H1 (cell line): ENCODE results near the gene CSNK1D.

Experiments
- EZH2 ChIP-seq: fragments of 200-600 bp; sonication (generic); IDR thresholded peaks from 2 replicates; pipeline ENCODE4 v1.7.1; 2012; ENCODE audit warnings: low read depth, mild to moderate bottlenecking, moderate library complexity, low read length, inconsistent platforms; ENCODE audit not compliant: severe bottlenecking
- RBBP5 ChIP-seq: IDR thresholded peaks from 2 replicates; pipeline ENCODE4 v1.7.1; 2012; ENCODE audit warnings: low read depth, mild to moderate bottlenecking, inconsistent platforms, low read length, moderate library complexity, borderline replicate concordance
- TEAD4 ChIP-seq: IDR thresholded peaks from 2 replicates; pipeline ENCODE4 v1.6.1; 2012; ENCODE audit warnings: low read depth, low read length, inconsistent platforms, mixed read lengths
- TF ChIP-seq, protein P1 (sequence below), 3 experiments: IDR thresholded peaks; 1 replicate in 2 of 3; 2 replicates in 1 of 3; pipeline versions ENCODE4 v1.5.1 to v1.6.1; 2011; ENCODE audit warnings: low read length in 3 of 3, mild to moderate bottlenecking in 3 of 3, inconsistent platforms in 2 of 3, low read depth in 1 of 3, moderate library complexity in 1 of 3; ENCODE audit not compliant: insufficient read depth in 1 of 3; ENCODE audit errors: control extremely low read depth in 1 of 3

DNA sequence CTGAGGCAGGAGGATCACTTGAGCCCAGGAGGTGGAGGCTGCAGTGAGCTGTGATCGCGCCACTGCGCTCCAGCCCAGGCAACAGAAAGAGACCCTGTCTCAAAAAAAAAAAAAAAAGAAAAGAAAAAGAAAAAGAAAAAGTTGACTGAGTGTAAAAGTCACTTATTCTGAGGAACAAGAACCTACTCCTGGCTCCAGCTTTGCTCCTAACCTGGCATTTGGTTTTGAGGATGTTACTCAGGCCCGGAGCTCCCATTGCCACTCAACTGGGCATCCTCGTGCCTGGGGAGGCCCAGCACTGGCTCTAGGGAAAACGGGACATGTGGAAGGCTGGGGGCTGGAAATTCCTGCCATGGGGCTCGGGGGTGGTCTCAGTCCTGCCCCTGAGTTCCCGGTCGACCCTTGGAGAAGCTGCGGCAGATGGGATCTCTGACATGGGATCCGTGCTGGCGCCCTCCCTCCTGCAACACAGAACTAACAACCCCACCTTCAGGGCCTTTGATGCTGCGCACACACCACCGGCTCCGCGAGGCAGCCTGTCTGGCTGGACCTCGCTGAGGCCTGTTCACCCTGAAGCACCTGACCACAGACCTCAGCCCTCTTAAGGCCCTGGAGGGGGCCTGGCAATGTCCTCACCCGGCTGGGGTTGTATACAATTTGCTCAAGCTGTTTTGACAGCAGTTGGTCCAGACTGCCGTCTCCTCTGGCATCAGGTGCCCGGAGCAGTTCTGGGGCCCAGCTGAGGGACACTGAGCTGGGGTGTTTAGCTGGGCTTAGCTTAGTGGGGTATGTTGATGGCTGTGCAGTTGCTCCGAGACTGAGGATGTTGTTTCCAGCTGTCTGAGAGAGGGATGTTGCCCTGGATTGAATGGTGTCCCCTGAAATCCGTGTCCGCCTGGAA is 31.6 kb upstream of the CSNK1D start:
- TF ChIP-seq, protein P1, sequence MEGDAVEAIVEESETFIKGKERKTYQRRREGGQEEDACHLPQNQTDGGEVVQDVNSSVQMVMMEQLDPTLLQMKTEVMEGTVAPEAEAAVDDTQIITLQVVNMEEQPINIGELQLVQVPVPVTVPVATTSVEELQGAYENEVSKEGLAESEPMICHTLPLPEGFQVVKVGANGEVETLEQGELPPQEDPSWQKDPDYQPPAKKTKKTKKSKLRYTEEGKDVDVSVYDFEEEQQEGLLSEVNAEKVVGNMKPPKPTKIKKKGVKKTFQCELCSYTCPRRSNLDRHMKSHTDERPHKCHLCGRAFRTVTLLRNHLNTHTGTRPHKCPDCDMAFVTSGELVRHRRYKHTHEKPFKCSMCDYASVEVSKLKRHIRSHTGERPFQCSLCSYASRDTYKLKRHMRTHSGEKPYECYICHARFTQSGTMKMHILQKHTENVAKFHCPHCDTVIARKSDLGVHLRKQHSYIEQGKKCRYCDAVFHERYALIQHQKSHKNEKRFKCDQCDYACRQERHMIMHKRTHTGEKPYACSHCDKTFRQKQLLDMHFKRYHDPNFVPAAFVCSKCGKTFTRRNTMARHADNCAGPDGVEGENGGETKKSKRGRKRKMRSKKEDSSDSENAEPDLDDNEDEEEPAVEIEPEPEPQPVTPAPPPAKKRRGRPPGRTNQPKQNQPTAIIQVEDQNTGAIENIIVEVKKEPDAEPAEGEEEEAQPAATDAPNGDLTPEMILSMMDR (IDR thresholded peaks at IDR 0.05; ENCODE audit: control extremely low read depth in 1 of 3, insufficient read depth in 1 of 3, low read depth in 1 of 3, low read length in 3 of 3): no peak
- no peak for TF ChIP-seq TEAD4
- no peak for TF ChIP-seq RBBP5
- TF ChIP-seq EZH2: no peak
